Activated naive CD8-positive, alpha-beta T cell treated with anti-CD3 and anti-CD28 coated beads for 36 hours (primary cell): Measurements from ENCODE around the gene ABCG2. TPM values are rescaled to one million over a fixed set of nuclear protein-coding genes. Genes with fewer than 3 reads are reported as not detected.

Experiments
- DNase-seq: peaks from one replicate; pipeline ENCODE4 v3.0.0; 2021
- H3K27ac Mint-ChIP-seq: one replicate; pipeline ENCODE4 v1.8.0; 2022; ENCODE audit warnings: mild to moderate bottlenecking, moderate library complexity, mixed read lengths
- H3K27me3 Mint-ChIP-seq: one replicate; pipeline ENCODE4 v1.8.0; 2022; ENCODE audit warnings: mild to moderate bottlenecking, mixed read lengths
- H3K36me3 Mint-ChIP-seq: one replicate; pipeline ENCODE4 v1.8.0; 2021; ENCODE audit warnings: mild to moderate bottlenecking, mixed read lengths
- H3K4me1 Mint-ChIP-seq: one replicate; pipeline ENCODE4 v1.8.0; 2021; ENCODE audit warnings: mixed read lengths
- H3K4me3 Mint-ChIP-seq: one replicate; pipeline ENCODE4 v1.8.0; 2022; ENCODE audit warnings: mild to moderate bottlenecking, moderate library complexity, mixed read lengths
- H3K9me3 Mint-ChIP-seq: one replicate; pipeline ENCODE4 v1.8.0; 2022; ENCODE audit warnings: mixed read lengths
- total RNA-seq, 2 experiments: library from RNA; stranded (reverse); gene quantifications; one replicate each; pipeline ENCODE4 v1.2.3, GENCODE V29; 2021

The ABCG2 gene
- under 1 TPM; 0.66 to 0.78 TPM for total RNA-seq

GRCh38 chr4:88158489-88159228, at the start of gene ABCG2:
ABCG2 (minus strand) TSS chr4:88158639; CDS start chr4:88139995, 18,644 bp downstream.
- Mint-ChIP-seq H3K36me3 (no peaks in the 10 kb centered on the region), H3K9me3 (peaks cover 2% of the 10 kb centered on the region), H3K4me1 (peaks cover 15% of the 10 kb centered on the region), H3K27me3 (peaks cover 37% of the 10 kb centered on the region), H3K4me3 (peak within 1 kb of the TSS; percentile 77), H3K27ac (peak within 1 kb of the TSS; percentile 88)
- peak; percentile 71 for DNase-seq

GRCh38 chr4:88208156-88208555, 49.7 kb upstream of the ABCG2 start:
- DNase-seq: no peak
- Mint-ChIP-seq H3K36me3 (no peaks in the 10 kb centered on the region), H3K4me3 (peak overlapping the region; percentile 6), H3K4me1 (no peaks in the 10 kb centered on the region), H3K27me3 (no peaks in the 10 kb centered on the region), H3K9me3 (no peaks in the 10 kb centered on the region), H3K27ac (no peak overlapping the region)

- Mint-ChIP-seq H3K4me1 (no peaks in the 10 kb centered on the region), H3K36me3 (no peaks in the 10 kb centered on the region), H3K4me3 (no peak overlapping the region), H3K27me3 (no peaks in the 10 kb centered on the region), H3K9me3 (no peaks in the 10 kb centered on the region), H3K27ac (no peak overlapping the region)
- DNase-seq: no peak
Observed at GRCh38 chr4:88207171-88207570, 48.7 kb upstream of the ABCG2 start.

GRCh38 chr4:88204882-88205281, 46.4 kb upstream of the ABCG2 start:
- Mint-ChIP-seq H3K36me3 (no peaks in the 10 kb centered on the region), H3K4me3 (no peak overlapping the region), H3K27me3 (no peaks in the 10 kb centered on the region), H3K9me3 (no peaks in the 10 kb centered on the region), H3K4me1 (no peaks in the 10 kb centered on the region), H3K27ac (no peak overlapping the region)
- no peak for DNase-seq

- no peaks in the 10 kb centered on the region for H3K36me3 Mint-ChIP-seq
- no peak overlapping the region for H3K27ac Mint-ChIP-seq
- H3K4me1 Mint-ChIP-seq: no peaks in the 10 kb centered on the region
- H3K27me3 Mint-ChIP-seq: no peaks in the 10 kb centered on the region
- no peak overlapping the region for H3K4me3 Mint-ChIP-seq
- DNase-seq: no peak
- no peaks in the 10 kb centered on the region for H3K9me3 Mint-ChIP-seq
Observed at GRCh38 chr4:88202443-88202842, 44.0 kb upstream of the ABCG2 start.

- no peaks in the 10 kb centered on the region for H3K36me3 Mint-ChIP-seq
- no peak overlapping the region for H3K4me3 Mint-ChIP-seq
Observed at GRCh38 chr4:88200186-88200585, 41.7 kb upstream of the ABCG2 start.

GRCh38 chr4:88196523-88197185, 38.2 kb upstream of the ABCG2 start:
- Mint-ChIP-seq H3K27ac (no peak overlapping the region), H3K27me3 (no peaks in the 10 kb centered on the region), H3K36me3 (no peaks in the 10 kb centered on the region), H3K4me3 (no peak overlapping the region), H3K9me3 (no peaks in the 10 kb centered on the region), H3K4me1 (peaks cover 1% of the 10 kb centered on the region)
- no peak for DNase-seq

More at GRCh38 chr4:88200186-88200585, 41.7 kb upstream of the ABCG2 start:
- peaks cover 1% of the 10 kb centered on the region for H3K4me1 Mint-ChIP-seq
- H3K27me3 Mint-ChIP-seq: no peaks in the 10 kb centered on the region
- no peaks in the 10 kb centered on the region for H3K9me3 Mint-ChIP-seq
- no peak for DNase-seq
- H3K27ac Mint-ChIP-seq: no peak overlapping the region

GRCh38 chr4:88196013-88196365, 37.5 kb upstream of the ABCG2 start:
- H3K27ac Mint-ChIP-seq: no peak overlapping the region
- H3K27me3 Mint-ChIP-seq: no peaks in the 10 kb centered on the region
- H3K4me3 Mint-ChIP-seq: no peak overlapping the region
- peaks cover 1% of the 10 kb centered on the region for H3K4me1 Mint-ChIP-seq
- no peak for DNase-seq
- no peaks in the 10 kb centered on the region for H3K36me3 Mint-ChIP-seq
- H3K9me3 Mint-ChIP-seq: no peaks in the 10 kb centered on the region

GRCh38 chr4:88195328-88196012, 37.0 kb upstream of the ABCG2 start:
- H3K4me1 Mint-ChIP-seq: peaks cover 1% of the 10 kb centered on the region
- no peak overlapping the region for H3K4me3 Mint-ChIP-seq
- H3K27ac Mint-ChIP-seq: no peak overlapping the region
- H3K27me3 Mint-ChIP-seq: no peaks in the 10 kb centered on the region
- no peaks in the 10 kb centered on the region for H3K9me3 Mint-ChIP-seq
- DNase-seq: no peak
- H3K36me3 Mint-ChIP-seq: no peaks in the 10 kb centered on the region

- no peak for DNase-seq
- H3K27ac Mint-ChIP-seq: no peak overlapping the region
- H3K4me3 Mint-ChIP-seq: no peak overlapping the region
- no peaks in the 10 kb centered on the region for H3K27me3 Mint-ChIP-seq
- H3K36me3 Mint-ChIP-seq: no peaks in the 10 kb centered on the region
- H3K9me3 Mint-ChIP-seq: no peaks in the 10 kb centered on the region
- H3K4me1 Mint-ChIP-seq: peaks cover 8% of the 10 kb centered on the region
Observed at GRCh38 chr4:88191404-88191803, 33.0 kb upstream of the ABCG2 start.

- Mint-ChIP-seq H3K27ac (no peak overlapping the region), H3K36me3 (no peaks in the 10 kb centered on the region), H3K4me3 (no peak overlapping the region), H3K4me1 (peaks cover 6% of the 10 kb centered on the region), H3K27me3 (no peaks in the 10 kb centered on the region), H3K9me3 (no peaks in the 10 kb centered on the region)
- DNase-seq: no peak
Observed at GRCh38 chr4:88189881-88190585, 31.6 kb upstream of the ABCG2 start.

- H3K4me3 Mint-ChIP-seq: no peak overlapping the region
- DNase-seq: no peak
- H3K9me3 Mint-ChIP-seq: no peaks in the 10 kb centered on the region
- H3K36me3 Mint-ChIP-seq: no peaks in the 10 kb centered on the region
- H3K4me1 Mint-ChIP-seq: peaks cover 6% of the 10 kb centered on the region
- no peak overlapping the region for H3K27ac Mint-ChIP-seq
- no peaks in the 10 kb centered on the region for H3K27me3 Mint-ChIP-seq
Observed at GRCh38 chr4:88189418-88189738, 30.9 kb upstream of the ABCG2 start.

GRCh38 chr4:88188738-88189417, 30.4 kb upstream of the ABCG2 start:
- H3K4me3 Mint-ChIP-seq: no peak overlapping the region
- H3K4me1 Mint-ChIP-seq: peaks cover 6% of the 10 kb centered on the region
- no peak for DNase-seq
- no peak overlapping the region for H3K27ac Mint-ChIP-seq
- H3K9me3 Mint-ChIP-seq: no peaks in the 10 kb centered on the region
- H3K36me3 Mint-ChIP-seq: no peaks in the 10 kb centered on the region
- no peaks in the 10 kb centered on the region for H3K27me3 Mint-ChIP-seq

- Mint-ChIP-seq H3K4me3 (no peak overlapping the region), H3K36me3 (no peaks in the 10 kb centered on the region), H3K4me1 (peaks cover 9% of the 10 kb centered on the region), H3K27ac (no peak overlapping the region), H3K27me3 (peaks cover 6% of the 10 kb centered on the region), H3K9me3 (peaks cover 1% of the 10 kb centered on the region)
- DNase-seq: no peak
Observed at GRCh38 chr4:88187766-88188165, 29.3 kb upstream of the ABCG2 start.

GRCh38 chr4:88185906-88186305, 27.5 kb upstream of the ABCG2 start:
- H3K27me3 Mint-ChIP-seq: peaks cover 6% of the 10 kb centered on the region
- H3K9me3 Mint-ChIP-seq: peaks cover 1% of the 10 kb centered on the region
- peaks cover 9% of the 10 kb centered on the region for H3K4me1 Mint-ChIP-seq
- H3K4me3 Mint-ChIP-seq: no peak overlapping the region
- DNase-seq: no peak
- no peaks in the 10 kb centered on the region for H3K36me3 Mint-ChIP-seq
- no peak overlapping the region for H3K27ac Mint-ChIP-seq
